22Rv1 (cell line): Measurements from ENCODE around the gene NEURL1.

Experiments used
- ZFX ChIP-seq: fragments of 450-650 bp; IDR thresholded peaks from 2 replicates; pipeline ENCODE4 v1.6.1; 2017; ENCODE audit warnings: antibody characterized with exemption, borderline replicate concordance
- TF ChIP-seq, protein P1 (sequence below): fragments of 450-650 bp; IDR thresholded peaks from 2 replicates; pipeline ENCODE4 v1.5.1; 2017; ENCODE audit warnings: mild to moderate bottlenecking

DNA sequence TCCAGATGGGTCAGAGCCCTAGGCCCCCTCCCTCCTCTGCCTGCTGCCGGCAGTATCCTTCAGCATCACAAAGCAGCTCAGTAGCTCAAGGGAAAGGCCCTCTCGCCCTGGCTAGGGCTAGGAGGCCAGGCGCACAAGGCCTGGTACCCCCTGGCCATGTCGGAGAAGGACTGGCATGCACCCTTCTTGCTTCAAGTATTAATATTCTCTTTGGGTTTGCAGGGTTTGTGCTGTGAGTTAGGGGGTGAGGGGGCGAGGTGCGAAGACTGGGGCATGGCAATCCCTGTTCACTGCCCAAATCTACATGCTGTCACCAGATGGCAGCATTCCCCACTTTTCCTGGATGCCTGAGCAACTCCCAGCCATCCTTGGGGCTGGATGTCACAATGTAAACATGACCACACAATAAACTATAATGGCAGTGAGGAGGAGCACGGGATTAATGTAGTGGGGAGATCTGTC, 105.2 kb downstream of the NEURL1 start:
- TF ChIP-seq, protein P1, sequence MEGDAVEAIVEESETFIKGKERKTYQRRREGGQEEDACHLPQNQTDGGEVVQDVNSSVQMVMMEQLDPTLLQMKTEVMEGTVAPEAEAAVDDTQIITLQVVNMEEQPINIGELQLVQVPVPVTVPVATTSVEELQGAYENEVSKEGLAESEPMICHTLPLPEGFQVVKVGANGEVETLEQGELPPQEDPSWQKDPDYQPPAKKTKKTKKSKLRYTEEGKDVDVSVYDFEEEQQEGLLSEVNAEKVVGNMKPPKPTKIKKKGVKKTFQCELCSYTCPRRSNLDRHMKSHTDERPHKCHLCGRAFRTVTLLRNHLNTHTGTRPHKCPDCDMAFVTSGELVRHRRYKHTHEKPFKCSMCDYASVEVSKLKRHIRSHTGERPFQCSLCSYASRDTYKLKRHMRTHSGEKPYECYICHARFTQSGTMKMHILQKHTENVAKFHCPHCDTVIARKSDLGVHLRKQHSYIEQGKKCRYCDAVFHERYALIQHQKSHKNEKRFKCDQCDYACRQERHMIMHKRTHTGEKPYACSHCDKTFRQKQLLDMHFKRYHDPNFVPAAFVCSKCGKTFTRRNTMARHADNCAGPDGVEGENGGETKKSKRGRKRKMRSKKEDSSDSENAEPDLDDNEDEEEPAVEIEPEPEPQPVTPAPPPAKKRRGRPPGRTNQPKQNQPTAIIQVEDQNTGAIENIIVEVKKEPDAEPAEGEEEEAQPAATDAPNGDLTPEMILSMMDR = peak; percentile 88
- TF ChIP-seq ZFX = no peak
